T1000 (cell line): Measurements from ENCODE around the gene CAPN5.

Experiments used
- DNase-seq: peaks from one replicate; lab custom pipeline; 2025; ENCODE audit warnings: mixed read lengths; lab: John Stamatoyannopoulos, UW

The CAPN5 gene

GRCh38 chr11:77100166-77101042 is 33.6 kb downstream of the CAPN5 start:
- DNase-seq = no peak

- no peak for DNase-seq
Measured at GRCh38 chr11:77101043-77101537, 34.3 kb downstream of the CAPN5 start.

DNA sequence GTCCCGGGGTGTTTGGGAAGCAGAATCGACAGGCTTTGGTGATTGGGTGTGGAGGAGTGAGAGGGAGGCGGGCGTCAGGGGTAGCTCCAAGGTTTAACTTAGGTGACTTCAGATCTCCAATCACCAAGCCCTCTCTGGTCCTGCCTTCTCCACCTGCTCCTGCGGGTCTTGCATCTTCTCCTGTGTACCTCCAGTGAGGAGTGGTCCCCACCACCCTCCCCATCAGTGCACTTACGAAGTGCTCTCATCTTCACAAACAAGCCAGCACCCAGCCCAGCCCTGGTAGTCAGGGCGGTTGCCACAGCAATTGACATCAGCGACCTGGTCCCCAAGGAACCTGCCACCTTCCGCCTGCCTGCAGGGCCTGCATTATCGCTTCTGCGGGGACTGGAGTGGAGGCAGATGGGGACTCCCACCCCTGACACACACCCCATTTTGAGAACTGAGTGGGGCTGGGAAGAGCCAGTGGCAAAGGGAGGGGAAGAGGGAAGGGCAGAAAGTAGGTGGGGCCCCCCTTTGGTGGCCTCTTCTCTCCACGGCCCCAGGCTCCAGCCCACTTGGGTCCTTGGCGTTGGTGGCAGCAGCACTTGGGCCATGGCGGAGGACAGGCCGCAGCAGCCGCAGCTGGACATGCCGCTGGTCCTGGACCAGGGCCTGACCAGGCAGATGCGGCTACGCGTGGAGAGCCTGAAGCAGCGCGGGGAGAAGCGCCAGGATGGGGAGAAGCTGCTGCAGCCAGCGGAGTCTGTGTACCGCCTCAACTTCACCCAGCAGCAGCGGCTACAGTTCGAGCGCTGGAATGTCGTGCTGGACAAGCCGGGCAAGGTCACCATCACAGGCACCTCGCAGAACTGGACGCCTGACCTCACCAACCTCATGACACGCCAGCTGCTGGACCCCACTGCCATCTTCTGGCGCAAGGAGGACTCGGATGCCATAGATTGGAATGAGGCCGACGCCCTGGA is 35.8 kb downstream of the CAPN5 start, which contains the start of gene OMP:
Gene OMP (plus strand): TSS at position 595 of the 965 bp plus-strand sequence. CDS start 0 bp downstream, at position 595.
- DNase-seq = no peak

- no peak for DNase-seq
Measured at GRCh38 chr11:77103319-77103718, 36.5 kb downstream of the CAPN5 start.

DNA sequence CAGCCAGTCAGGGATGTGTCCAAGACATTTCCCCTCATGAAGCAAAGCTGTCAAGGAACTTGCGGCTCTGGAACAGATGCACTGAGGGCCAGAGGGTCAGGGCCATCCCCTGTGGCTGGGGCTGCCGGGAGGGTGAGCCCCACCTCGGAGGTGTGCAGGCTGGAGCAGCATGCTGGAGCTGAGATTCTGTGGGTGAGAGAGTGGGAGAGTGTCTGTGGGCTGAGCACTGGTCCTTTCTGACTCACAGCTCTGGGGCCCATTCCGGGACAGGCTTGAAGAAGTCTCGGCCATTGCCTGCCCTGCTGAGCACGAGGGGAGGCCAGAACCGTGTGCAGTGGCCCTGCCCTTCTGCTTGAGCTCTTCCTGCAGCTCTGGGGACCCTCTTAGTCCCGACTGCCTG is 38.0 kb downstream of the CAPN5 start:
- no peak for DNase-seq

GRCh38 chr11:77106321-77106720 is 39.5 kb downstream of the CAPN5 start:
- no peak for DNase-seq

DNA sequence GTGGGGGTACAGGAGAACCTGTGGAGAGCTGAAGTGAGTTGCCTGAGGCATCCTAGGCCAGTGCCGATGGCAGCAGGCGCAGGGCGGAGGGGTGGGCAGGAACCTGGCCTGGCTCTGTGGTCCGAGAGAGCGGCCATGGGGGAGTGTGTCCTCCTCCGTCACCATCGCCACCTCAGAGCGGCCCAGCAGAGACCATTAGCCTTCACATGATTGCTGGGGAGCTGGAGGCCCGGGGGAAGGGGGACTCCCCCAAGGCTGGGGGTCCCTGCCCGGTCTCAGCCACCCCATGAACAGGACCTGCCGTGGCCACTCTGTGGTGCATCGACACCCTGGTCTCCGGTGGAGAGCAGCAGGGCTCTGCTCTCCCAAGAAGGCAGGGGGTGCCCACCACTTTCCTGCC is 40.0 kb downstream of the CAPN5 start:
- DNase-seq = no peak

DNA sequence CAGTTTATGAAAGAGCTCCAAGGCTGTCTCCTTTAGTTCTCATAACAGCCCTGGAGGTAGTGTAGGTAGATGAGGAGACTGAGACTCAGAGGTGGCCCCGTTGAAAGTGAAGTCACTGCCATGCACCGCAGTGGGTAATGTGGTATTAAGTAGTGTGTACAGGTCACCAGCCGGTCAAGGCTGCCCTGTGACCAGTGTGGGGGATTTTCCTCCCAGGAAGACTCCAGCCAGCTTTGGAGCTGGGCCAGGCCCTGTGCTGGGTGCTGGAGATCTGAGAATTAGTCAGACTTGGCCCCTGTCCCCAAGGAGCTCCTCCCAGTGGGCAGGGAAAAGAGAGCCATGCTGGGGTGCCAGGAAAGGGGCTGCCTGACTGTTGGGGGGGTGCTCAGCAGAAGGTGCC is 41.2 kb downstream of the CAPN5 start:
- DNase-seq = peak; percentile 64

GRCh38 chr11:77108436-77108835 is 41.7 kb downstream of the CAPN5 start:
- DNase-seq = no peak

GRCh38 chr11:77109236-77110019 is 42.7 kb downstream of the CAPN5 start:
- no peak for DNase-seq

DNA sequence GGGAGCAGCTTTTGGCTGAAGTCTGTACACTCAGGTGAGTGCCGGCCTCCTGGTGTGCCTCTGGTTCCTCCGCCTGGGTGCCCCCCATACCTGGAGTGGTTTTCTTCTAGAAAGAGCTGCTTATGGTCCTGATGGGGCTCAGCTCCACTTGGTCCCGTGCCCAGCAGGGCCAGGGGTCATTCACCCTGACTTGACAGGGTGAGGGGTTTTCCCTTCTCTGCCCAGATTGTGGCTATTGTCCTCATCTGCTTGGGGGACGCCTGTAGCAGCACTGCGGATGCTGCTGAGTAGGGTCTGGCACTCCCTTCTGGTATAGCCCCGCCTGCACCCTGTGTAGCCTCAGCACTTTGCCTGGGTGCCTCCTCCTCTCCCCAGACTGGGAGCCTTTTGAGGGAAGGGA is 44.1 kb downstream of the CAPN5 start:
- DNase-seq = no peak

GRCh38 chr11:77111277-77111676 is 44.5 kb downstream of the CAPN5 start:
- DNase-seq = no peak

DNA sequence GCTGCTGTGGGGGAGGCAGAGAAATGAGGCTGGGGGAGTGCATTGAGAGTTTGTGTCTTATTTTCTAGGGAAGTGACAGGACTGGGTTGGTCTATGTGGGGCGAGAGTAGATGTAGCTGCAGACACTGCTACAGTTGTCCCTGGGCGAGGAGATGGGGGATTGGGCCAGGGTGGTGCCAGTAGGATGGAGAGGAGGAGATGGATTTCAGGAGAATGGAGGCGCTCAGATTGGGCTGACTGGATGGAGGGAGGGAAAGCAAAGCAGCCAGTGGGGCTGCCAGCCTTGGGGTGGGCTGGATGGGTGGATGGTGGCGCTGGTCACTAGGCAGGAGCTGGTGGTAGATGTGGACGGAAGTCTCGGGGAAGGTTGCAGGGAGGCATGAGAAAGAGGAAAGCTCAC is 45.2 kb downstream of the CAPN5 start:
- no peak for DNase-seq

GRCh38 chr11:77112641-77113381 is 46.0 kb downstream of the CAPN5 start:
- DNase-seq = no peak

DNA sequence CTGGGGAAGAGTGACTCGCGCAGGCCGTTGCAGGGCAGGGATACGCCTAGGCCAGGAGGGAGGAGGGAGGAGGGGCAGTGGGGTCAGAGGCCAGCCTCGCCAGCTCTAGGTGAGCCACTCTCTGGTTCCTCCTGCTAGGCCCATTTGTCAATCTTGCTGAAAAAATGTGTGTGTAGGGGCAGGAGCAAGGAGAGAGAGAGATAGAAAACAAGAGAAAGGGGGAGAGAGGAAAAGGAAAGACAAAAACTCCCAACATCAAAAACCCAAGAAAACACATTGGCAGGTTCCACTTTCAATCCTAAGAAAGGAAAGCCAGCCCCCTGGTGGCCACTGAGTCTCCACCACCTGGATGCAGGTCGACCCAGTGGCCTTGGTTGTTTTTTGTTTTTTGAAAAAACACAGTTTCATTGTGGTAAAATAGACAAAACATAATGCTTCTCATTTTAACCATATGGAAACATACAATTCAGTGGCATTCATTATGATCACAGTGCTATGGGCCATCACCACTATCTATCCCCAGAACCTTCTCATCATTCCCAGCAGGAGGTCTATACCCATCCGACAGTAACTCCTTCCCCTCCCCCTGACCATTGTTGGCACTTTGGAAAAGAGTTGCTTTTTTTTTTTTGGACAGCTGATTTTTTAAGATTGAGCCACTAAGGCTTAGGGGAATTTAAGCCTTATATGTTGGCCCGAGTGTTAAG is 46.8 kb downstream of the CAPN5 start:
- no peak for DNase-seq

DNA sequence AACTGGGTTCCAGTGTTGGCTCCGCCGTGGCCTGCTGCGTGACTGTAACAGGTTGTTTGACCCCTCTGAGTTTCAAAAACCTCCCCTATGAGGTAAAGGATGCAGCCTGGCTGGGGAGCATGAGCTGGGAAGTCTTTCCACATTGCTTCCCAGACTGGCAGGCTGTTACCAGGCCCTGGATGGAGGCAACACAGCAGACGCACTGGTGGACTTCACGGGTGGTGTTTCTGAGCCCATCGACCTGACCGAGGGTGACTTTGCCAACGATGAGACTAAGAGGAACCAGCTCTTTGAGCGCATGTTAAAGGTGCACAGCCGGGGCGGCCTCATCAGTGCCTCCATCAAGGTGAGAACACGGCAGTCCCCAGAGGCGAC is 47.3 kb downstream of the CAPN5 start:
- DNase-seq = no peak

DNA sequence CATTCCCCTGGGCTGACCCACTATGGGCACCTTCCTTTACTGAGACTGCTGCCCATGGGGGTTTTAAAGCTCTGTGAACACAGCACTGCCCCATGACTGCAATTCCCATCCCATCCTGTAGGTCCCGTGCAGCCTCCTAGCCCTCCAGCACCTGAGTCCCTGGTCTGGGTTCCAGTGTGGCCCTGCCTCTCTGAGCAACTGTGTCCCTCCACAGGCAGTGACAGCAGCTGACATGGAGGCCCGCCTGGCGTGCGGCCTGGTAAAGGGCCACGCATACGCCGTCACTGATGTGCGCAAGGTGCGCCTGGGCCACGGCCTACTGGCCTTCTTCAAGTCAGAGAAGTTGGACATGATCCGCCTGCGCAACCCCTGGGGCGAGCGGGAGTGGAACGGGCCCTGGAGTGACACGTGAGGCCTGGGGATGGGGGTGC is 48.4 kb downstream of the CAPN5 start:
- no peak for DNase-seq

DNA sequence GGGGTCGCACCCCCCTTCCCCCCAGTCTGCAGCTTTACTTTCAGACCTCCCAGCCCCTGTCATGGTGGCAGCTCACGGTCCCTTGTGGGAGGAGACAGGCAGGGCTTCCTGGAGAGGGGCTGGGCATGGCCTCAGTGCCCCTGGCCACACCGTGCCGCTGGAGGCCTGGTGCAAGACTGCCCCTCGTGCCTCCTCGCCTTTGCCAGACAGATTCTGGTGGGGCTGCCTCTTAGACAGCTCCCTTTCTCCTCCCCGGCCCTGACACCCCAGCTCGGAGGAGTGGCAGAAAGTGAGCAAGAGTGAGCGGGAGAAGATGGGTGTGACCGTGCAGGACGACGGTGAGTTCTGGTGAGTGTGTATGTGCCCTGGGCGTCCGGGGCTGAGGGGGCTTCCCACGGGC is 49.2 kb downstream of the CAPN5 start:
- DNase-seq = no peak

GRCh38 chr11:77117492-77117891 is 50.7 kb downstream of the CAPN5 start:
- no peak for DNase-seq

DNA sequence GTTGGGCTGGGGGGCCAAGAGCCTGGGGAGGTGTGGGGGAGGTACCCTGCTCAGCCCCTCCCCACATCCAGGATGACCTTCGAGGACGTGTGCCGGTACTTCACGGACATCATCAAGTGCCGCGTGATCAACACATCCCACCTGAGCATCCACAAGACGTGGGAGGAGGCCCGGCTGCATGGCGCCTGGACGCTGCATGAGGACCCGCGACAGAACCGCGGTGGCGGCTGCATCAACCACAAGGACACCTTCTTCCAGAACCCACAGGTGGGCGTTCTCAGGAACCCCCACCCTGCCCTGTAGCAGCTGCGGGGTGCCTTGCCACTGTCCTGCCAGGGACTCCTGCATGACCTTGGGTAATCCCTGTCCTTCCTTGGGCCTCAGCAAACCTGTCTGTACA is 51.3 kb downstream of the CAPN5 start:
- DNase-seq = no peak
